ENCODE data around the gene TMSB15A. TPM values are rescaled to one million over a fixed set of nuclear protein-coding genes. Genes with fewer than 3 reads are reported as not detected.
"Not testable (repeated sequence)": the region's sequence is repeated elsewhere in the genome, so short reads cannot be mapped to it uniquely, and the experiment has no call there.

The TMSB15A gene
- total and polyA plus RNA-seq, 8 donors = 0.31 to 2.0 (median 0.42) TPM; not detected in 4

GRCh38 chrX:102546828-102547493 lies 30.4 kb upstream of the TMSB15A start:
- Histone ChIP-seq H3K27me3 (peaks cover 0 to 28% (median 5%) of the 10 kb centered on the region in 4 donors), H3K9me3 (no peaks in the 10 kb centered on the region), H3K4me3 (no peak overlapping the region), H3K4me1 (no peaks in the 10 kb centered on the region), H3K27ac (no peak overlapping the region), H3K36me3 (no peaks in the 10 kb centered on the region)
- TF ChIP-seq CTCF (IDR thresholded peaks at IDR 0.05) = no peak
- intact Hi-C loops (cut with DNase I) = no loop called here
- WGBS, 2 donors = 22 to 38% methylated on average over 31 to 35 of the region's 35 CpGs
- ATAC-seq = no peak
- no peak for FAIRE-seq
- DNase-seq = no peak

GRCh38 chrX:102546175-102546574 lies 29.6 kb upstream of the TMSB15A start:
- H3K4me3 ChIP-seq; H3K9me3 ChIP-seq; intact Hi-C loops (cut with DNase I); H3K4me1 ChIP-seq; ATAC-seq; H3K36me3 ChIP-seq; FAIRE-seq; H3K27ac ChIP-seq; DNase-seq: not testable (repeated sequence)
- 56 to 81% methylated on average over 5 of the region's 5 CpGs for WGBS, 2 donors
- peaks cover 0 to 28% (median 5%) of the 10 kb centered on the region in 4 donors for H3K27me3 ChIP-seq

GRCh38 chrX:102535958-102536357 lies 19.4 kb upstream of the TMSB15A start:
- Histone ChIP-seq H3K9me3 (no peaks in the 10 kb centered on the region), H3K4me1 (no peaks in the 10 kb centered on the region), H3K27me3 (peaks cover 0 to 11% (median 0%) of the 10 kb centered on the region in 4 donors), H3K4me3 (no peak overlapping the region), H3K36me3 (no peaks in the 10 kb centered on the region), H3K27ac (no peak overlapping the region)
- 54 to 78% methylated on average over 2 of the region's 2 CpGs for WGBS, 2 donors
- no peak for TF ChIP-seq CTCF (IDR thresholded peaks at IDR 0.05)
- intact Hi-C loops (cut with DNase I) = no loop called here
- FAIRE-seq = no peak
- no peak for ATAC-seq
- no peak for DNase-seq

GRCh38 chrX:102517326-102517725 lies 787 bp upstream of the TMSB15A start:
- 38 to 47% methylated on average over 7 of the region's 7 CpGs for WGBS, 2 donors
- FAIRE-seq (peak; percentile 17), DNase-seq (no peak)

GRCh38 chrX:102514536-102514935 lies 2.0 kb downstream of the TMSB15A start:
- FAIRE-seq (no peak), DNase-seq (no peak), ATAC-seq (no peak)
- H3K4me1 ChIP-seq = peaks cover 0 to 3% (median 0%) of the 10 kb centered on the region in 3 donors
- no peak overlapping the region for H3K27ac ChIP-seq
- 91 to 98% methylated on average over 1 of the region's 1 CpG for WGBS, 2 donors
- no peak for TF ChIP-seq CTCF (IDR thresholded peaks at IDR 0.05)
- H3K36me3 ChIP-seq = no peaks in the 10 kb centered on the region
- H3K9me3 ChIP-seq = no peaks in the 10 kb centered on the region
- H3K27me3 ChIP-seq = peaks cover 0 to 7% (median 0%) of the 10 kb centered on the region in 4 donors
- H3K4me3 ChIP-seq = no peak overlapping the region
- intact Hi-C loops (cut with DNase I) = no loop called here

More at GRCh38 chrX:102517326-102517725, 787 bp upstream of the TMSB15A start:
- peaks cover 0 to 3% (median 0%) of the 10 kb centered on the region in 3 donors for H3K4me1 ChIP-seq
- H3K36me3 ChIP-seq = no peaks in the 10 kb centered on the region
- no peaks in the 10 kb centered on the region for H3K9me3 ChIP-seq
- TF ChIP-seq CTCF (IDR thresholded peaks at IDR 0.05) = no peak
- intact Hi-C loops (cut with DNase I) = no loop called here
- H3K27me3 ChIP-seq = peaks cover 0 to 14% (median 4%) of the 10 kb centered on the region in 4 donors
- peak in 1 of 4 donors; percentile 21 for ATAC-seq
- H3K27ac ChIP-seq = no peak overlapping the region
- no peak overlapping the region for H3K4me3 ChIP-seq

Data from pancreas (tissue), 10 donors.